Activated naive CD4-positive, alpha-beta T cell treated with anti-CD3 and anti-CD28 coated beads for 36 hours (primary cell): ENCODE data around the gene TMEM167A. TPM values are rescaled to one million over a fixed set of nuclear protein-coding genes. Genes with fewer than 3 reads are reported as not detected.

Source experiments
- CTCF ChIA-PET: fragments of 350-600 bp; sonication (Branson Sonifier 250); formaldehyde crosslinking; loops from one replicate; lab custom pipeline; 2021; ENCODE audit warnings: antibody characterized with exemption; lab: Charles Lee
- DNase-seq: peaks from one replicate; pipeline ENCODE4 v3.0.0-alpha.2; 2020
- H3K27ac Mint-ChIP-seq: one replicate; pipeline ENCODE4 v1.8.0; 2021; ENCODE audit warnings: mild to moderate bottlenecking, mixed read lengths
- H3K27me3 Mint-ChIP-seq: one replicate; pipeline ENCODE4 v1.8.0; 2021; ENCODE audit warnings: low read depth, mixed read lengths
- H3K36me3 Mint-ChIP-seq: one replicate; pipeline ENCODE4 v1.8.0; 2021; ENCODE audit warnings: low read depth, mixed read lengths
- H3K4me1 Mint-ChIP-seq: one replicate; pipeline ENCODE4 v1.8.0; 2021; ENCODE audit warnings: low read depth, mixed read lengths
- H3K4me3 Mint-ChIP-seq: one replicate; pipeline ENCODE4 v1.8.0; 2021; ENCODE audit warnings: mild to moderate bottlenecking, moderate library complexity, mixed read lengths
- H3K9me3 Mint-ChIP-seq: one replicate; pipeline ENCODE4 v1.8.0; 2021; ENCODE audit warnings: mixed read lengths
- intact Hi-C: fragments of 100-400 bp; cut with micrococcal nuclease; formaldehyde crosslinking; loops from one replicate; pipeline ENCODE4 v1.15.1; 2023
- total RNA-seq, 2 experiments: library from RNA; stranded (reverse); gene quantifications; one replicate each; pipeline ENCODE4 v1.2.3, GENCODE V29; 2021

Gene TMEM167A
- total RNA-seq, 2 experiments from 2014 or later: 58.8 to 64.4 TPM

- no peak overlapping the region for H3K4me3 Mint-ChIP-seq
- CTCF ChIA-PET: no interaction called here
- intact Hi-C loops: no loop called here
- H3K27ac Mint-ChIP-seq: no peak overlapping the region
- no peaks in the 10 kb centered on the region for H3K9me3 Mint-ChIP-seq
- no peaks in the 10 kb centered on the region for H3K36me3 Mint-ChIP-seq
- no peak for DNase-seq
- H3K4me1 Mint-ChIP-seq: no peaks in the 10 kb centered on the region
- no peaks in the 10 kb centered on the region for H3K27me3 Mint-ChIP-seq
These were observed 50.7 kb downstream of the TMEM167A start for GRCh38 chr5:83026516-83026915.

GRCh38 chr5:83025690-83026478 lies 51.3 kb downstream of the TMEM167A start:
- Mint-ChIP-seq H3K27ac (no peak overlapping the region), H3K4me3 (no peak overlapping the region), H3K36me3 (no peaks in the 10 kb centered on the region), H3K27me3 (no peaks in the 10 kb centered on the region), H3K9me3 (no peaks in the 10 kb centered on the region), H3K4me1 (no peaks in the 10 kb centered on the region)
- intact Hi-C loops: no loop called here
- CTCF ChIA-PET: no interaction called here
- no peak for DNase-seq

- Mint-ChIP-seq H3K27ac (no peak overlapping the region), H3K9me3 (no peaks in the 10 kb centered on the region), H3K27me3 (no peaks in the 10 kb centered on the region), H3K4me1 (no peaks in the 10 kb centered on the region), H3K4me3 (no peak overlapping the region), H3K36me3 (peaks cover 4% of the 10 kb centered on the region)
- CTCF ChIA-PET: interaction anchor here (0.6 kb wide), 1 partner anchor 267 kb away, joined by 4 read pairs; no protein-coding TSS in a partner anchor
- DNase-seq: no peak
- intact Hi-C loops: no loop called here
These were observed 54.9 kb downstream of the TMEM167A start for GRCh38 chr5:83022334-83022733.

- H3K4me1 Mint-ChIP-seq: no peaks in the 10 kb centered on the region
- H3K27me3 Mint-ChIP-seq: no peaks in the 10 kb centered on the region
- H3K9me3 Mint-ChIP-seq: peaks cover 3% of the 10 kb centered on the region
- H3K4me3 Mint-ChIP-seq: no peak overlapping the region
- H3K36me3 Mint-ChIP-seq: peaks cover 10% of the 10 kb centered on the region
- DNase-seq: no peak
- intact Hi-C loops: no loop called here
- H3K27ac Mint-ChIP-seq: no peak overlapping the region
- CTCF ChIA-PET: interaction anchor here (0.6 kb wide), 1 partner anchor 388 kb away, joined by 3 read pairs; no protein-coding TSS in a partner anchor
These were observed 61.5 kb downstream of the TMEM167A start for GRCh38 chr5:83015676-83016075.

- no peaks in the 10 kb centered on the region for H3K27me3 Mint-ChIP-seq
These were observed 65.2 kb downstream of the TMEM167A start for GRCh38 chr5:83011985-83012384.

GRCh38 chr5:83009408-83009807 lies 67.8 kb downstream of the TMEM167A start:
- CTCF ChIA-PET: no interaction called here
- H3K9me3 Mint-ChIP-seq: peaks cover 3% of the 10 kb centered on the region
- no peak overlapping the region for H3K27ac Mint-ChIP-seq
- intact Hi-C loops: no loop called here
- no peak for DNase-seq
- H3K36me3 Mint-ChIP-seq: peaks cover 2% of the 10 kb centered on the region
- no peaks in the 10 kb centered on the region for H3K27me3 Mint-ChIP-seq
- no peak overlapping the region for H3K4me3 Mint-ChIP-seq
- H3K4me1 Mint-ChIP-seq: no peaks in the 10 kb centered on the region

More at GRCh38 chr5:83011985-83012384, 65.2 kb downstream of the TMEM167A start:
- intact Hi-C loops: no loop called here
- Mint-ChIP-seq H3K36me3 (peaks cover 5% of the 10 kb centered on the region), H3K4me3 (no peak overlapping the region), H3K27ac (no peak overlapping the region), H3K9me3 (peaks cover 3% of the 10 kb centered on the region), H3K4me1 (no peaks in the 10 kb centered on the region)
- DNase-seq: no peak
- CTCF ChIA-PET: no interaction called here

GRCh38 chr5:83007755-83008154 lies 69.4 kb downstream of the TMEM167A start:
- Mint-ChIP-seq H3K4me3 (no peak overlapping the region), H3K27me3 (no peaks in the 10 kb centered on the region), H3K36me3 (no peaks in the 10 kb centered on the region), H3K9me3 (peaks cover 3% of the 10 kb centered on the region), H3K4me1 (no peaks in the 10 kb centered on the region), H3K27ac (no peak overlapping the region)
- no peak for DNase-seq
- intact Hi-C loops: no loop called here
- CTCF ChIA-PET: no interaction called here

GRCh38 chr5:83006683-83007283 lies 70.4 kb downstream of the TMEM167A start:
- no peak overlapping the region for H3K4me3 Mint-ChIP-seq
- H3K36me3 Mint-ChIP-seq: no peaks in the 10 kb centered on the region
- CTCF ChIA-PET: no interaction called here
- H3K4me1 Mint-ChIP-seq: no peaks in the 10 kb centered on the region
- H3K27me3 Mint-ChIP-seq: no peaks in the 10 kb centered on the region
- intact Hi-C loops: no loop called here
- peaks cover 3% of the 10 kb centered on the region for H3K9me3 Mint-ChIP-seq
- DNase-seq: no peak
- no peak overlapping the region for H3K27ac Mint-ChIP-seq

GRCh38 chr5:83003791-83004190 lies 73.4 kb downstream of the TMEM167A start:
- Mint-ChIP-seq H3K27ac (no peak overlapping the region), H3K9me3 (no peaks in the 10 kb centered on the region), H3K27me3 (no peaks in the 10 kb centered on the region), H3K4me1 (no peaks in the 10 kb centered on the region), H3K36me3 (no peaks in the 10 kb centered on the region), H3K4me3 (no peak overlapping the region)
- CTCF ChIA-PET: no interaction called here
- intact Hi-C loops: no loop called here
- DNase-seq: no peak

Other genes starting within 250 kb of the TMEM167A start
- gene XRCC4, start 153 bp upstream of the TMEM167A start, total RNA-seq: 10 to 100 TPM; 12.1 to 12.8 TPM